HG03520 (cell line): ENCODE data around the gene ZNF648.
A peak's percentile ranks its signal among the peaks of the same experiment; 100 is the strongest.
"Not testable (repeated sequence)": the region's sequence is repeated elsewhere in the genome, so short reads cannot be mapped to it uniquely, and the experiment has no call there.

Source experiments
- ATAC-seq: cut with Tn5 transposase; IDR thresholded peaks from one replicate; pipeline ENCODE4 v1.9.1; 2021; ENCODE audit warnings: mild to moderate bottlenecking, moderate library complexity; ENCODE audit not compliant: unreplicated experiment

ZNF648 gene

GRCh38 chr1:182080040-182080439 is 18.5 kb upstream of the ZNF648 start:
- no peak for ATAC-seq

- ATAC-seq = no peak
These were observed 10.4 kb upstream of the ZNF648 start for GRCh38 chr1:182071924-182072323.

GRCh38 chr1:182069028-182069466 is 7.5 kb upstream of the ZNF648 start:
- ATAC-seq = no peak

- no peak for ATAC-seq
These were observed 5.4 kb upstream of the ZNF648 start for GRCh38 chr1:182066934-182067333.

GRCh38 chr1:182065126-182065845 is 3.8 kb upstream of the ZNF648 start:
- ATAC-seq = no peak

- no peak for ATAC-seq
These were observed 3.1 kb upstream of the ZNF648 start for GRCh38 chr1:182064611-182065010.

GRCh38 chr1:182062223-182062622 is 711 bp upstream of the ZNF648 start:
- no peak for ATAC-seq

- ATAC-seq = no peak
These were observed 635 bp downstream of the ZNF648 start for GRCh38 chr1:182060877-182061276.

- no peak for ATAC-seq
These were observed 1.6 kb downstream of the ZNF648 start for GRCh38 chr1:182059936-182060335.

- ATAC-seq = no peak
These were observed 4.7 kb downstream of the ZNF648 start for GRCh38 chr1:182056601-182057366.

GRCh38 chr1:182054698-182055326 is 6.7 kb downstream of the ZNF648 start:
- peak; percentile 60 for ATAC-seq

GRCh38 chr1:182052355-182052754 is 9.2 kb downstream of the ZNF648 start:
- ATAC-seq = no peak

- no peak for ATAC-seq
These were observed 9.6 kb downstream of the ZNF648 start for GRCh38 chr1:182051938-182052337.

GRCh38 chr1:182050481-182051448 is 10.7 kb downstream of the ZNF648 start:
- no peak for ATAC-seq

GRCh38 chr1:182048562-182048961 is 12.9 kb downstream of the ZNF648 start:
- no peak for ATAC-seq

GRCh38 chr1:182046763-182047162 is 14.7 kb downstream of the ZNF648 start:
- ATAC-seq = no peak

GRCh38 chr1:182045481-182045880 is 16.0 kb downstream of the ZNF648 start:
- not testable (repeated sequence) for ATAC-seq

- no peak for ATAC-seq
These were observed 19.9 kb downstream of the ZNF648 start for GRCh38 chr1:182041615-182042014.

GRCh38 chr1:182038220-182038619 is 23.3 kb downstream of the ZNF648 start:
- ATAC-seq = no peak

GRCh38 chr1:182035097-182035770 is 26.3 kb downstream of the ZNF648 start:
- no peak for ATAC-seq
